ENCODE measurements around the gene KRT73. TPM values are rescaled to one million over a fixed set of nuclear protein-coding genes. Genes with fewer than 3 reads are reported as not detected.
"Not testable (repeated sequence)": the region's sequence is repeated elsewhere in the genome, so short reads cannot be mapped to it uniquely, and the experiment has no call there.

KRT73 gene
- total RNA-seq, 1 donor from 2014 or later: not detected

GRCh38 chr12:52600475-52600874 is 17.9 kb downstream of the KRT73 start:
- Mint-ChIP-seq H3K27ac (no peak overlapping the region), H3K36me3 (no peaks in the 10 kb centered on the region), H3K4me3 (no peak overlapping the region), H3K4me1 (no peaks in the 10 kb centered on the region), H3K9me3 (no peaks in the 10 kb centered on the region), H3K27me3 (ENCODE audit: low read depth) (peaks cover 63% of the 10 kb centered on the region)
- TF ChIP-seq CTCF (IDR thresholded peaks at IDR 0.05; ENCODE audit: unreplicated experiment): no peak
- no peak for DNase-seq (ENCODE audit: low spot score in 2 of 2, unreplicated experiment in 2 of 2)

GRCh38 chr12:52600071-52600470 is 18.3 kb downstream of the KRT73 start:
- Mint-ChIP-seq H3K27me3 (ENCODE audit: low read depth) (peaks cover 60% of the 10 kb centered on the region), H3K27ac (no peak overlapping the region), H3K9me3 (no peaks in the 10 kb centered on the region), H3K4me1 (no peaks in the 10 kb centered on the region), H3K4me3 (no peak overlapping the region), H3K36me3 (no peaks in the 10 kb centered on the region)
- no peak for DNase-seq (ENCODE audit: low spot score in 2 of 2, unreplicated experiment in 2 of 2)
- no peak for TF ChIP-seq CTCF (IDR thresholded peaks at IDR 0.05; ENCODE audit: unreplicated experiment)

- Mint-ChIP-seq H3K9me3 (no peaks in the 10 kb centered on the region), H3K36me3 (no peaks in the 10 kb centered on the region), H3K27me3 (ENCODE audit: low read depth) (peaks cover 56% of the 10 kb centered on the region), H3K4me3 (no peak overlapping the region), H3K4me1 (no peaks in the 10 kb centered on the region), H3K27ac (no peak overlapping the region)
- TF ChIP-seq CTCF (IDR thresholded peaks at IDR 0.05; ENCODE audit: unreplicated experiment): no peak
- no peak for DNase-seq (ENCODE audit: low spot score in 2 of 2, unreplicated experiment in 2 of 2)
Observed at GRCh38 chr12:52598966-52599365, 19.4 kb downstream of the KRT73 start.

GRCh38 chr12:52594237-52594636 is 24.1 kb downstream of the KRT73 start:
- H3K9me3 Mint-ChIP-seq; H3K27ac Mint-ChIP-seq; DNase-seq (ENCODE audit: low spot score in 2 of 2, unreplicated experiment in 2 of 2); H3K4me3 Mint-ChIP-seq; H3K36me3 Mint-ChIP-seq; H3K4me1 Mint-ChIP-seq: not testable (repeated sequence)
- peaks cover 50% of the 10 kb centered on the region for H3K27me3 Mint-ChIP-seq (ENCODE audit: low read depth)

GRCh38 chr12:52591521-52591920 is 26.8 kb downstream of the KRT73 start:
- no peak for DNase-seq (ENCODE audit: low spot score in 2 of 2, unreplicated experiment in 2 of 2)
- no peak overlapping the region for H3K4me3 Mint-ChIP-seq
- H3K27me3 Mint-ChIP-seq (ENCODE audit: low read depth): peaks cover 34% of the 10 kb centered on the region
- no peaks in the 10 kb centered on the region for H3K9me3 Mint-ChIP-seq
- no peak for TF ChIP-seq CTCF (IDR thresholded peaks at IDR 0.05; ENCODE audit: unreplicated experiment)
- no peaks in the 10 kb centered on the region for H3K36me3 Mint-ChIP-seq
- no peaks in the 10 kb centered on the region for H3K4me1 Mint-ChIP-seq
- no peak overlapping the region for H3K27ac Mint-ChIP-seq

- no peak overlapping the region for H3K4me3 Mint-ChIP-seq
- peaks cover 28% of the 10 kb centered on the region for H3K27me3 Mint-ChIP-seq (ENCODE audit: low read depth)
- no peaks in the 10 kb centered on the region for H3K4me1 Mint-ChIP-seq
- H3K9me3 Mint-ChIP-seq: no peaks in the 10 kb centered on the region
- no peak for TF ChIP-seq CTCF (IDR thresholded peaks at IDR 0.05; ENCODE audit: unreplicated experiment)
- no peaks in the 10 kb centered on the region for H3K36me3 Mint-ChIP-seq
- no peak for DNase-seq (ENCODE audit: low spot score in 2 of 2, unreplicated experiment in 2 of 2)
- H3K27ac Mint-ChIP-seq: no peak overlapping the region
Observed at GRCh38 chr12:52590021-52590420, 28.3 kb downstream of the KRT73 start.

Measured in mesothelial cell of epicardium (in vitro differentiated cells).